ENCODE data around the gene RBM26. TPM values are rescaled to one million over a fixed set of nuclear protein-coding genes. Genes with fewer than 3 reads are reported as not detected.

The RBM26 gene
- total and polyA plus RNA-seq, 3 donors from 2014 or later, result 37.6 to 67.5 (median 66.1) TPM

GRCh38 chr13:79361299-79361698 is 44.8 kb downstream of the RBM26 start:
- Histone ChIP-seq H3K9me3 (no peaks in the 10 kb centered on the region), H3K4me3 (no peak overlapping the region), H3K27ac (no peak overlapping the region), H3K36me3 (ENCODE audit: low read depth, missing control alignments) (no peaks in the 10 kb centered on the region), H3K27me3 (no peaks in the 10 kb centered on the region), H3K4me1 (no peaks in the 10 kb centered on the region)
- no peak for DNase-seq
- no peak for TF ChIP-seq POLR2A (IDR thresholded peaks at IDR 0.05)
- no peak for TF ChIP-seq CTCF (IDR thresholded peaks at IDR 0.05)
- WGBS, 2 donors, result 93 to 97% methylated on average over 3 of the region's 3 CpGs
- intact Hi-C loops (cut with DNase I; ENCODE audit: low total_unique reads), result no loop called here

- no peak overlapping the region for H3K4me3 ChIP-seq
- intact Hi-C loops (cut with DNase I; ENCODE audit: low total_unique reads), result no loop called here
- 98 to 100% methylated on average over 1 of the region's 1 CpG for WGBS, 2 donors
- H3K4me1 ChIP-seq, result no peaks in the 10 kb centered on the region
- no peak for DNase-seq
- no peaks in the 10 kb centered on the region for H3K27me3 ChIP-seq
- no peaks in the 10 kb centered on the region for H3K9me3 ChIP-seq
- H3K27ac ChIP-seq, result no peak overlapping the region
- no peak for TF ChIP-seq POLR2A (IDR thresholded peaks at IDR 0.05)
- no peak for TF ChIP-seq CTCF (IDR thresholded peaks at IDR 0.05)
- H3K36me3 ChIP-seq (ENCODE audit: low read depth, missing control alignments), result no peaks in the 10 kb centered on the region
Measured at GRCh38 chr13:79360095-79360494, 46.0 kb downstream of the RBM26 start.

- Histone ChIP-seq H3K36me3 (ENCODE audit: low read depth, missing control alignments) (no peaks in the 10 kb centered on the region), H3K27ac (no peak overlapping the region), H3K27me3 (no peaks in the 10 kb centered on the region), H3K9me3 (no peaks in the 10 kb centered on the region), H3K4me3 (no peak overlapping the region), H3K4me1 (no peaks in the 10 kb centered on the region)
- TF ChIP-seq POLR2A (IDR thresholded peaks at IDR 0.05) (no peak), CTCF (IDR thresholded peaks at IDR 0.05) (no peak)
- no peak for DNase-seq
- intact Hi-C loops (cut with DNase I; ENCODE audit: low total_unique reads), result no loop called here
Measured at GRCh38 chr13:79359064-79359463, 47.0 kb downstream of the RBM26 start.

GRCh38 chr13:79354285-79354684 is 51.8 kb downstream of the RBM26 start:
- WGBS, 2 donors, result 86 to 95% methylated on average over 3 of the region's 3 CpGs
- Histone ChIP-seq H3K27ac (no peak overlapping the region), H3K4me1 (no peaks in the 10 kb centered on the region), H3K4me3 (no peak overlapping the region), H3K36me3 (ENCODE audit: low read depth, missing control alignments) (no peaks in the 10 kb centered on the region), H3K27me3 (no peaks in the 10 kb centered on the region), H3K9me3 (no peaks in the 10 kb centered on the region)
- intact Hi-C loops (cut with DNase I; ENCODE audit: low total_unique reads), result no loop called here
- TF ChIP-seq CTCF (IDR thresholded peaks at IDR 0.05) (no peak), POLR2A (IDR thresholded peaks at IDR 0.05) (no peak)
- no peak for DNase-seq

GRCh38 chr13:79353693-79354092 is 52.4 kb downstream of the RBM26 start:
- H3K4me1 ChIP-seq, result no peaks in the 10 kb centered on the region
- 77 to 95% methylated on average over 2 of the region's 2 CpGs for WGBS, 2 donors
- DNase-seq, result no peak
- no peaks in the 10 kb centered on the region for H3K36me3 ChIP-seq (ENCODE audit: low read depth, missing control alignments)
- intact Hi-C loops (cut with DNase I; ENCODE audit: low total_unique reads), result no loop called here
- H3K9me3 ChIP-seq, result no peaks in the 10 kb centered on the region
- no peaks in the 10 kb centered on the region for H3K27me3 ChIP-seq
- H3K4me3 ChIP-seq, result no peak overlapping the region
- H3K27ac ChIP-seq, result no peak overlapping the region
- TF ChIP-seq POLR2A (IDR thresholded peaks at IDR 0.05) (no peak), CTCF (IDR thresholded peaks at IDR 0.05) (no peak)

All from testis (tissue), 3 donors.